ENCODE measurements around the gene GTPBP1.

The GTPBP1 gene

DNA sequence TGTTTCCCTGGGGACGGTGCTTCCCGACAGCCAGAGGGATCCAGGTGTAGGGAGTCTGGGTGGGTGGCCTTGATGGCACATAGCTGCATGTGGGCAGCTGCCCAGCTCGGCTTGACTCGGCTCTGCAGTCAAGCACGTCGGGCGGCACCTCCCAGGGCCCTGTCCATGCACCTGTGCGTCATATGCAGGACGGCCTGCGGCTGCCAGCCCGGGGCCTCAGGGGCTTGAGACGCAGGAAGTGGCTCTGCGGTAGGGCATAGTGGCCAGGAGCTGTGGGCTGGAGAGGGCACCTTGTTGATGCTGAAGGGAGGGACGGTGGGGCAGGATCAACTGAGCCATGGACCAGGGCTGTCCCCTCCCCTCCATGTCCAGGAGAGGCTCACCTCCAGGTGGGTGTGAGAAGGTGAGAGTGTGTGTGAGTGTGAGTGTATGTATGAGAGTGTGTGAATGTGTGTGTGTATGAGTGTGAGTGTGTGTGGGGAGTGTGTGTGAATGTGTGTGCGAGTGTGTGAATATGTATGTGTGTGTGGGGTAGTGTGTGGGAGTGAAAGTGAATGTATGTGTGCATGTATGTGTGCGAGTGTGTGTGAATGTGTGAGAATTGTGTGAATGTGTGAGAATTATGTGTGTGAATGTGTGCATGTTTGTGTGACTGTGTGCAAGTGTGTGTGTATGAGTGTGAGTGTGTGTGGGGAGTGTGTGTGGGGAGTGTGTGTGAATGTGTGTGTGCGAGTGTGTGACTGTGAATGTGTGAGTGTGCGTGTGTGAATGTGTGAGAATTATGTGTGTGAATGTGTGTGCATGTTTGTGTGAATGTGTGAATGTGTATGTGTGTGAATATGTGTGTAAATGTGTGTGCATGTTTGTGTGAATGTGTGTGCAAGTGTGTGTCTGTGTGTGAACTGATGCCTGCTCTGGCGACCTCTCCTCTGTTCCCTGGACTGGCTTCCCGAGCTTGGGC is 55.7 kb downstream of the GTPBP1 start:
- DNase-seq, result no peak

DNA sequence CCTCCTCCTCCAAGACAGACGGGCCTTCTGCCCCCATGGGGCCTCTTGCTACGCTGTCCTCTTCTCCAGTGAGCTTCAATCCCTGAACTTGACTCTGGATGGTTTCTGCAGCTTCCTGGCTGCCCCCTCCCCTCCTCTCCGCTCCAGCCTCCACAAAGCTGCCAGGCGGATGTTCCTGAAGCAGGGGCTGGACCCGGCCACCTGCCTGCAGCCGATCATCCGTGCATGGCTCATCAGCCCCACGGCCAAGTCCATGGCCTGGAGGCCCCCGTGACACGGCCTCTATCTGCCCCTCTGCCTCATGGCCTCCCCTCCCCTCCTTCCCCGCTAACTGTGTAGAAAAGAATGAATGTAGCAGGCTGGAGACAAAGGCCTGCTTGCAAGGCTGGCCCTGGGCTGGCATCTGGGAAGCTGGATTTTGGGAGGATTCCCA is 56.8 kb downstream of the GTPBP1 start:
- DNase-seq, result no peak

DNA sequence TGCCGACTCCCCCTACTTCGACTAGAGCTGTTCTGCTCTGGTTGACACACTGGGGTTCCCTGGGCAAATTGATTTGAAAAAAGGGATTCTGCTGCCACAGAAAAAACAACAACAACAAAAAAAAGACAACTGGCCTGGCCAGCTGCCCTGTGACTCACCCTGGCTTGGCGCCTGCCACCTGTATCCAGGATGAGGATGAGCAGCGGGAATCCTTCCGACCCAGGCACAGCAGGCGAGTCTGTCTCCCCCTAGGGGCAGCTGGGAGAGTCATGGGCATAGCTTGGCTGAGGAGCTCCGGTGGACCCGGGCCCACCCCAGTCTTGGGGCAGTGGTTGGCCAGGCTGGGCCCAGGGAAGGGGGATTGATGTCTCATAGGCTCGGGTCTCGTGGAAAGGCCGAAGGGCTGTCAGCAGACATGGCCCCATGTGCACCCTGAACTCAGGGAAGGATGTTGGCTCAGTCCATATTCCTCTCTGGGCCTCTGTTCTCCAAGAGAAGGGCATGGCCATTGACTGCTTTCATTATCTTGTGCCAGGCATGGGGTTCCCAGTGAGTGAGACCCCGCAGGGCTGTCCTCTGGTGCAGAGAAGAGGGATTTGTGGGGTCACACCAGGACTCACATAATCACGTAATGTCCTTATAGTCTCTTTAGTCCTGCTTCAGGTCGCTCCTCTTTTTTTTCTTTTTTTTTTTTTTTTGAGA is 60.5 kb downstream of the GTPBP1 start:
- DNase-seq, result no peak

DNA sequence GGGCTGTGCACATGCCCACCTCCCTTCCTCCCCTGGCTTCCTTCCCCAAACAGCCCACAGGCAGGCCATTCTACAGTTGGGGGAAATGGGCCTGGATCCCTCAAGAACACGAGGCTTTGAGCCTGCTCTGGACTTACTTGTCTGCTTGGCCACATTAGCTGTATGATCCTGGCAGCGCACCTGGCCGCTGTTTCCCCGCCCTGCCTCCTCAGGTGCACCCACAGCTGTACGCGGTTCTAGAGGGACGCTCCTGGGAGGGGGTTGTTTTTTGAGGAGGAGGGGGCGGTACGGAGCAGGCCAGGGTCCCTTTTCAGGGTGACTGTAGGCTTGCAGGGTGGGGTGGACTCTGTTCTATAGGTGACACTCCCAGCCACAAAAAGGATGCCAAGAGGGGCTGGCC is 61.6 kb downstream of the GTPBP1 start:
- DNase-seq, result no peak

DNA sequence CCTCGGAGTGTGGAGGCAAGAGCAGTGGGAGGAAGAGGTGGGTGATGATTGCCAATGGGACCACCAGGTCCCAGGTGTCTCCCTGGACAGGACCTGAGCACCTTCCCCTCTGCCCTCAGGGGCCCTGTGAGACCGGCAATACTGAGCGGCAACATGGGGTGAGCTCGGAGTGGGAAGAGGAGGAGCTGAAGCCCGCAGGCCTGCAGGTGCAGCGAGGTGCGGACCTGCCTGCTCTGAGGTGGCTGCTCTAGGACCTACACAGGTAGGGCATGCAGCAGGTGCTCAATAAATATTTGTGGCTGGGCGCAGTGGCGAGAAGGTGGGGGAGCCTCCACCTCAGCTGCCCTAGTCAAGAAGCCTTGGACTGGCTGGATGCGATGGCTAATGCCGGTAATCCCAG is 62.3 kb downstream of the GTPBP1 start:
- DNase-seq, result no peak

DNA sequence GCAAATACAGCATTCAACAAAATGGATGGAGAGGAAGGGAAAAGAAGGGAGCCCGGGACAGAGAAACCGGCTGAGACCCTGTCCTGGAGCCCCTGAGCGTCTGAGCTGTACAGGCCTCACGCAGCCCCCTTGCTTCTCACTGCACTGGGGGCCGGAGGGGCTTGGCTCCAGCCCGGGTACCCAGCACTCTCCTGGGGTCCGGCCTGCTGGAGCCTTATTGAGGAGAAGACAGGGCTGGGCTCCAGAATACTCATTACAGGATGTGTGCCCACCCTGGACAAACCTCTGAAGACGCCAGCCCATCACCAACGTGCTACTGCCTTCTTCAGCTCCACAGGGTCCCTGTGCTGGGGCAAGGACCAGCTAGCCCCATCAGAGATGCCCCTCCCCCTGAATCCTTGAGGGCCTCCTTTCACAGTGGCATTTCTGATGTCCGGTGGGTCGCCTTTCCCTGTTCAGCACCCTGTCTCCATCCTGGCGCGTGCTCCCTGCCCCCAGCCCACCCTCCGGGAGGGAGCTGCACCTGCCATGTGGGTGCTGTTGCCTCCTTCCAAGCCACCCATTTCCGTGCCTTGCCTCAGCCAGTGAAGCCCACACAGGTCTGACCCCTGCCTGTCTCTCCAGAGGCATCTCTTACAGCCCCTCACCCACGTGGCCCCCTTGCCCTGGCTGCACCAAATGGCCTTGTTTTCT is 64.7 kb downstream of the GTPBP1 start:
- no peak for DNase-seq

DNA sequence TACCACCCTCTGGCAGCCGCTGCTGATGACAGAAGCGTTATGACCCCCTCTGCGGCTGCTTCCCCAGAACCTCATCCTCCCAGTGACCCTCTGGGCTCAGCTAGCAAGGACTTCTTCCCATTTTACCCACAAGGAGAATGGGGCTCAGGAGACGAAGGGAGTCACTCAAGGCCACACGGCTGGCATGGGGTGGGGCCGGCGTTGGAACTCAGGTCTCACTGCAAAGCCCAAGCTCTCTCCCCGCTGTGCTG is 66.8 kb downstream of the GTPBP1 start:
- DNase-seq, result no peak

DNA sequence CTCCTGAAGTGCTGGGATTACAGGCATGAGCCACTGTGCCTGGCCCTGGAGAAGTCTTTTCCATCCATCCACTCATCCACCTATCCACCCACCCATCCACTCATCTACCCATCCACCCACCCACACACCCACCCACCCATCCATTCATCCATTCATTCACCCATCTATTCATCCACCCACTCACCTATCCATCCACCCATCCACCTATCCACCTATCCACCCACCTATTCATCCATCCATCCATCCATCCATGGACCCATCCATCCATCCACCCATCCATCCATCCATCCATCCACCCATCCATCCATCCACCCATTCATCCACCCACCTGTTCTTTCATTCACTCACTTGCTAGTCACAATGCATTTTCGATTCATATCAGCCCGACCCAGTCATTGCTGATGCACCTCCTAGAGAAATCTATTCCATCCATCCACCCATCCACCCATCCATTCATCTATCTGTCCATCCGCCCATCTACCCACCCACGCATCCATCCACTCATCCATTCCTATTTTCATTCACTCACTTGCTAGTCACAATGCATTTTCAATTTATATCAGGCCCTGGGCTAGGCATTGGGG is 67.7 kb downstream of the GTPBP1 start:
- no peak for DNase-seq

DNA sequence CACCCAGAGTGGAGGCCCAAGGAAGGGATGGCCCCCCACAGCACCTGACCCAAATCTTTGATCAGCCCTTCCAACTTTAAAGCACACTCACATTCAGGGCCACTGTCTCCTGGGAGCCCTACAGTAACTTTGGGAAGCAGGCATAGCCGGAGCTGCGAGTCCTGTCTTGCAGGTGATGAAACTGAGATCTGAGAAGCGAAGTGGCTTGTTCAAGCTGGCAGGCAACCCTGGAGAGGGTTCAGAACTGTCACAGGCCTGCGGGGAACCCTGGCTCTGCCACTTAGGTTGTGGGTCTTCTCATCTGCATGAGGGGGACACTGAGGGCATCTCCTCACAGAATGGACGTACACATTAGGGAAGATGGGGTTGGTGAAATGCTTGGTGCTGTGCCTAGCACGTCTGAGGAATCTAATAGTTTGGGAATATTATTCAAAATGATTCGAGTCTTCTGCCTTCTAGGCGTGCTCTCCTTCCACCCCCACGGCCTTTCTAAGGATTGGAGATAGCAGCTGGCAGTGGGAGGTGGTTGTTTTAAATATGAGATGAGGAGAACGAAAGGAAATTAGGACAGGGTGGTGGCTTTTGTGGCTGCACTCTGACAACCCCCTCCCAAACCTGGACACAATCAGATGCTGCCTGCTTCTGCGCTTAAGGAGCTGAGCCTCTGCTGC is 68.9 kb downstream of the GTPBP1 start:
- DNase-seq, result no peak

DNA sequence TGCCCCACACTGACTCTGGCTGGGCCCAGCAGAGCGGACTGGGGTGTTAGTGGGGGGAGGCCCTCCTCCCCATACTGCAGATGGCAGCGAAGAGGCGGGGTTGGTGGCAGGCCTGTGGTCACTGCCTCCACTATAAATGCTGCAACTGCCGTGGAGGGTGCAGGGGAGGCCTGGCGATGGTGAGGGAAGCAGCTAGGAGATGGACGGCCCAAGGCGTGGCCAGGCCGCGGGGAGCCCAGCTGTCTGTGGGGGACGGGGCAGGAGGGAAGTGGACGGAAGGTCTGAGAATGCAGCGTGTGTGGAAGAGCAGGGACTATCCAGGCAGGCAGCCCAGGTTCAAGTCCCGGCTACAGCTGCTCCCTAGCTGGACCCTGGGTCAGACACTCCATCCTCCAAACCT is 69.9 kb downstream of the GTPBP1 start:
- DNase-seq, result no peak

DNA sequence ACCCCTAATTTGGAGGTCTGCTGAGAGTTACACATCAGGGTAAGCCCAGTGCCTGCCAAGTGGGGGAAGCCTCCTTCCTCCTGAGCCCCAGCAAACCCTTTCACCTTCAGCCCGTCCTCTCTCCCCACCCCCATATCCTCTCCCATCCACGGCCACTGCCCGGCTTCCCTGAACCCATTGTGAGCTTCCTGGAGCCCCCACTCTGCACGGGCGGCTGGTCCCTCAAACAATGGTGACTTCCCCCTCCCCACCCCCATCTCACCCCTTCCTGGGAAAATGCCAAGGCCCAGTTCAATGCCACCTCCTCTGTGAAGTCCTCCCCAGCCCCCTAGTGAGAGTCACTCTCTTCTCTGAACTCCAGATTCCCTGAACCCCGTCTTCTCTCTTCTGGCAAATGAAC is 70.3 kb downstream of the GTPBP1 start:
- DNase-seq, result no peak

DNA sequence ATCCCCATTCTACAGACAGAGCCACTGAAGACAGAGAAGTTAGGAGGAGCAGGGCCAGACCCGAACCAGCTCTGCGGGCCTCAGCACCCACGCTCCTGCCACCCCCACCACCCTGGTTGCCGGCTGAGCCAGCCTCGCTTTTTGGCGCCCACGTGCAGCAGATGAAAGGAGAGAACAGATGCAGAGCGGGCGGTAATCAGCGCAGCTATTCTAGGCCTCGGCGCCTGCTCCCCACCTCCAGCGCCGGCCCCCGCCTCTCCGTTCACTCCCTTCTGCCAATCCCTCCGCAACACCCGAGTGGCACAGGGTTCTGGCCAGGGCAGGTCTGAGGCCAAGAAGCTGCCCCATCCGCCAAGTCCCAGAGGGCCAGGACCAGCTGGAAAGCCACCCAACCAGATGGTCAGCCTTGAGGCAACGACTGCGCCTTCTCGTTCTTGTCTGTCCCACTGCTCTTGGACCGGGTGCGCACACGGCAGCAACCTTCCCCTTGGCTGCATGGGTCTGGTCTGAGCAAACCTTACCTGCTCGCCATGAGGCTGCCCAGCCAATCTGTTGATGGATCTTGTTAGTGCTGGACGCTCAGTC is 71.4 kb downstream of the GTPBP1 start:
- no peak for DNase-seq

DNA sequence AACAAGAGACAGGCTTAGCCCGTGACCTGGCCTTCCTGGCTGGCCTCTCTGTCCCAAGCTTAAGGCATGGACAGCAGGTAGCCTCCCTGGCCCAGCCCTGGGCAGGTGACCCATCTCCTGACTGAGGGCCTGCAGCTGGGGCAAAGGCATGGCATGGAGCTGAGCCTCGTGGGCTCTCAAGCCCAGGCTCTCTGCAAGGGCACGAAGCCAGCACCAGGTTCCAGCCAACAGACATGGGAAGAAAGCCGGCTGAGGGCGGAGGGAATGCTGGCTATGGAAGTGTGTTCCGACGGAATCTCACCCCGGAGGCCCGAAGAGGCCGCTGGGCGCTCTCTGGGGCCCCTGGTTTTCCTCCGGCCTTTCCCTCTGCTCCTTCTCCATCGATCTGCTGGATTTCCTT is 75.3 kb downstream of the GTPBP1 start:
- no peak for DNase-seq

DNA sequence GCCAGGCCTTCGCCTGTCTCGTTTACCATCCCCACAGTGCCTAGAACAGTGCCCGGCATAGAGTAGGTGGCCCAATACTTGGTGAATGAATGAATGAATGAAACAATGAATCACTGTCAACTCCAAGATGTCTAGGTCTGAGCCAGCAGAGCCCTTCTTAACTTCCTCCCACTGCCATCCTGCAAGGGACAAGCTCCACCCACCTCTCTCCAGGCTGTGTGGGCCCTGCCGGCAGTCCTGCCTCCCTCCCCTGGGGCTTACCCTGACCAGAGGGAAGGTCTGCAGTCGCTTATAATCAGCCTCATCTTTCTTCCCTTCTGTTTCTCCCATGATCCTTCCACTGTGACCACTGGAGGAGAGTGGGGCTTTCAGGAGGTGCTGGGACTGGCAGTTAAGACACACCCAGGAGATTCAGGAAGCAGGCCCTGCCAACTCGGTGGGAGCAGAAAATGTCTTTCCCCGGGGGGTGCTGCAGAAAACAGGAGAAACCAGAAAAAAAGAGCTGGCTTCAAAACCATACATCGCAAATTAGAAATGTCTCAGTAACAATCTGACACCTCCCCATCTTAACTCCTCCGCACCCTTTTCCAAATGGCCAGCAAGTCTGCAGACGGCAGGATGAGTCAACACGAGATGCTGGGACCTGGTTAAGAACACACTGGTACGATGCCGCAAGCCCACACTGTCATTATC is 76.8 kb downstream of the GTPBP1 start:
- DNase-seq, result peak; percentile 29
